CD14-positive monocyte (primary cell): ENCODE measurements around the gene OXCT1. TPM values are rescaled to one million over a fixed set of nuclear protein-coding genes. Genes with fewer than 3 reads are reported as not detected.

Source experiments
- DNase-seq, 3 donors: peaks; one replicate each; pipeline ENCODE4 v3.0.0-alpha.2; 2011 to 2022
- H2AFZ ChIP-seq: 2 replicates; pipeline ENCODE4 v1.6.0; 2012; ENCODE audit warnings: mild to moderate bottlenecking, low read depth, low read length, inconsistent platforms; ENCODE audit not compliant: insufficient read depth, poor library complexity, severe bottlenecking
- H3K27ac ChIP-seq, 2 donors: 1 replicate in 1 of 2; 2 replicates in 1 of 2; pipeline ENCODE4 v1.5.1; 2012 to 2013; ENCODE audit warnings: low read length in 2 of 2, control low read depth in 1 of 2, inconsistent platforms in 1 of 2, low read depth in 1 of 2, mild to moderate bottlenecking in 1 of 2
- H3K27me3 ChIP-seq, 2 donors: one replicate each; pipeline versions ENCODE4 v1.6.0 to v1.6.1; 2011 to 2013; ENCODE audit warnings: low read length in 2 of 2; ENCODE audit not compliant: control insufficient read depth in 2 of 2, insufficient read depth in 2 of 2
- H3K36me3 ChIP-seq, 2 donors: replicated peaks in 1 of 2; 1 replicate in 1 of 2; 2 replicates in 1 of 2; pipeline versions ENCODE4 v1.5.1 to v1.6.1; 2012 to 2013; ENCODE audit warnings: low read length in 2 of 2, control low read depth in 1 of 2, inconsistent platforms in 1 of 2, mild to moderate bottlenecking in 1 of 2; ENCODE audit not compliant: insufficient read depth in 2 of 2, control insufficient read depth in 1 of 2
- H3K4me1 ChIP-seq, 2 donors: 1 replicate in 1 of 2; 2 replicates in 1 of 2; pipeline versions ENCODE4 v1.5.1 to v1.6.1; 2012 to 2013; ENCODE audit warnings: low read length in 2 of 2, control low read depth in 1 of 2, inconsistent platforms in 1 of 2, mild to moderate bottlenecking in 1 of 2, moderate library complexity in 1 of 2; ENCODE audit not compliant: insufficient read depth in 2 of 2, control insufficient read depth in 1 of 2
- H3K4me2 ChIP-seq: replicated peaks from 2 replicates; pipeline ENCODE3; 2012; ENCODE audit warnings: low read length, moderate library complexity, mild to moderate bottlenecking; ENCODE audit not compliant: poor library complexity, severe bottlenecking; ENCODE audit errors: extremely low read depth
- H3K4me3 ChIP-seq, 3 experiments: fragments of 200-600 bp in 1 of 3; sonication (generic) in 1 of 3; replicated peaks in 1 of 3; 1 replicate in 2 of 3; 2 replicates in 1 of 3; pipeline ENCODE4 v1.5.1; 2011 to 2013; ENCODE audit warnings: low read length in 3 of 3, mild to moderate bottlenecking in 3 of 3, control low read depth in 2 of 3, low read depth in 2 of 3, inconsistent platforms in 1 of 3, moderate library complexity in 1 of 3
- H3K79me2 ChIP-seq: 2 replicates; pipeline ENCODE4 v1.6.0; 2012; ENCODE audit warnings: mild to moderate bottlenecking, control low read depth, inconsistent platforms, low read length, moderate library complexity; ENCODE audit not compliant: insufficient read depth
- H3K9ac ChIP-seq: 2 replicates; pipeline ENCODE4 v1.6.0; 2017; ENCODE audit warnings: low read length, mild to moderate bottlenecking; ENCODE audit not compliant: insufficient read depth, poor library complexity, severe bottlenecking
- H3K9me3 ChIP-seq, 2 donors: replicated peaks in 1 of 2; 1 replicate in 1 of 2; 2 replicates in 1 of 2; pipeline versions ENCODE4 v1.5.1 to v1.6.1; 2012 to 2013; ENCODE audit warnings: low read length in 2 of 2, control low read depth in 1 of 2; ENCODE audit not compliant: control insufficient read depth in 1 of 2, insufficient read depth in 1 of 2
- H4K20me1 ChIP-seq: 2 replicates; pipeline ENCODE4 v1.6.0; 2012; ENCODE audit warnings: mild to moderate bottlenecking, low read length, control low read depth, moderate library complexity; ENCODE audit not compliant: insufficient read depth
- H3K27ac Mint-ChIP-seq, 7 donors: one replicate each; pipeline ENCODE4 v1.8.0; 2020; ENCODE audit warnings: mild to moderate bottlenecking in 7 of 7, mixed read lengths in 7 of 7, moderate library complexity in 6 of 7, inconsistent platforms in 2 of 7
- H3K27me3 Mint-ChIP-seq, 3 donors: one replicate each; pipeline ENCODE4 v1.8.0; 2021 to 2022; ENCODE audit warnings: low read depth in 3 of 3, mild to moderate bottlenecking in 3 of 3, mixed read lengths in 3 of 3, moderate library complexity in 3 of 3, inconsistent platforms in 1 of 3
- H3K36me3 Mint-ChIP-seq, 2 donors: one replicate each; pipeline ENCODE4 v1.8.0; 2020; ENCODE audit warnings: mixed read lengths in 2 of 2, inconsistent platforms in 1 of 2, mild to moderate bottlenecking in 1 of 2
- H3K4me1 Mint-ChIP-seq: one replicate; pipeline ENCODE4 v1.8.0; 2020; ENCODE audit warnings: mild to moderate bottlenecking, mixed read lengths
- H3K4me3 Mint-ChIP-seq, 2 donors: one replicate each; pipeline ENCODE4 v1.8.0; 2020; ENCODE audit warnings: mild to moderate bottlenecking in 2 of 2, mixed read lengths in 2 of 2, moderate library complexity in 1 of 2
- H3K9me3 Mint-ChIP-seq, 7 donors: one replicate each; pipeline ENCODE4 v1.8.0; 2020 to 2022; ENCODE audit warnings: mixed read lengths in 7 of 7, mild to moderate bottlenecking in 6 of 7, moderate library complexity in 6 of 7, inconsistent platforms in 2 of 7
- WGBS: methylation state at CpG from one replicate; pipeline ENCODE4 v1.1.5; 2013; ENCODE audit warnings: missing lambda C conversion rate; ENCODE audit not compliant: insufficient coverage; 5-methylcytosine and 5-hydroxymethylcytosine counted together
- intact Hi-C, 2 donors: fragments of 100-400 bp; cut with micrococcal nuclease; formaldehyde crosslinking; loops; one replicate each; pipeline versions ENCODE4 v1.15.0 to v1.15.1; 2023
- polyA plus RNA-seq, 3 donors: library from polyadenylated mRNA; depleted of rRNA in 1 of 3; unstranded in 2 of 3; stranded (reverse) in 1 of 3; fragments of 300-500 nt in 2 of 3; fragments of >200 nt in 1 of 3; fragmentation: Illumina TruSeq in 2 of 3; gene quantifications; 1 replicate in 2 of 3; 2 replicates in 1 of 3; pipeline ENCODE4 v1.2.3, GENCODE V29; 2012 to 2021
- TF ChIP-seq, protein P1 (sequence below): fragments of 200-600 bp; IDR thresholded peaks from one replicate; pipeline ENCODE4 v1.8.0; 2022; ENCODE audit warnings: antibody characterized with exemption, mild to moderate bottlenecking

OXCT1 gene
- polyA plus RNA-seq, 3 donors, result 1.3 to 3.4 (median 1.9) TPM

DNA sequence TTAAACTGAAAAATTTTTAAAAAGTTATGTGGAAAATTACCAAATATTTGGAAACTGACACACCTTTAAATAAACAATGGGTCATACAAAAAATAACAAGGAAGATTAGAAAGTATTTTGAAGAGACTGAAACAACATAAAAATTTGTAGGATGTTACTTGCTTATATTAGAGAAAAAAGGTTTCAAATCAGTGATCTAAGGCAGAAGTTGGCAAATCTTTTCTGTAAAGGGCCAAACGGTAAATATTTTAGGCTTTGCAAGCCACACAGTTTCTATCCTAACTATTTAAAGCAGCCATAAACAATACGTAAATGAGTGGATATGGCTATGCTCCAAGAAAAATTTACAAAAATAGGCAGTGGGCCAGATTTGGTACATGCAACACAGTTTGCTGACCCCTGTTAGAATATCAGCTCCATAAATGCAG lies 81.3 kb downstream of the OXCT1 start:
- H3K27ac ChIP-seq, result no peak overlapping the region
- Mint-ChIP-seq H3K9me3 (peaks cover 0 to 1% (median 0%) of the 10 kb centered on the region in 7 donors), H3K4me1 (no peaks in the 10 kb centered on the region), H3K27me3 (no peaks in the 10 kb centered on the region), H3K4me3 (no peak overlapping the region), H3K27ac (no peak overlapping the region), H3K36me3 (peaks cover 11% of the 10 kb centered on the region in 2 donors)
- H3K79me2 ChIP-seq, result no peaks in the 10 kb centered on the region
- no peak overlapping the region for H3K9ac ChIP-seq
- no peaks in the 10 kb centered on the region for H3K9me3 ChIP-seq
- TF ChIP-seq, protein P1, sequence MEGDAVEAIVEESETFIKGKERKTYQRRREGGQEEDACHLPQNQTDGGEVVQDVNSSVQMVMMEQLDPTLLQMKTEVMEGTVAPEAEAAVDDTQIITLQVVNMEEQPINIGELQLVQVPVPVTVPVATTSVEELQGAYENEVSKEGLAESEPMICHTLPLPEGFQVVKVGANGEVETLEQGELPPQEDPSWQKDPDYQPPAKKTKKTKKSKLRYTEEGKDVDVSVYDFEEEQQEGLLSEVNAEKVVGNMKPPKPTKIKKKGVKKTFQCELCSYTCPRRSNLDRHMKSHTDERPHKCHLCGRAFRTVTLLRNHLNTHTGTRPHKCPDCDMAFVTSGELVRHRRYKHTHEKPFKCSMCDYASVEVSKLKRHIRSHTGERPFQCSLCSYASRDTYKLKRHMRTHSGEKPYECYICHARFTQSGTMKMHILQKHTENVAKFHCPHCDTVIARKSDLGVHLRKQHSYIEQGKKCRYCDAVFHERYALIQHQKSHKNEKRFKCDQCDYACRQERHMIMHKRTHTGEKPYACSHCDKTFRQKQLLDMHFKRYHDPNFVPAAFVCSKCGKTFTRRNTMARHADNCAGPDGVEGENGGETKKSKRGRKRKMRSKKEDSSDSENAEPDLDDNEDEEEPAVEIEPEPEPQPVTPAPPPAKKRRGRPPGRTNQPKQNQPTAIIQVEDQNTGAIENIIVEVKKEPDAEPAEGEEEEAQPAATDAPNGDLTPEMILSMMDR, result no peak
- H3K36me3 ChIP-seq, result peaks cover 0 to 8% of the 10 kb centered on the region in 2 donors
- H2AFZ ChIP-seq, result no peak overlapping the region
- DNase-seq, result no peak
- WGBS, result no CpG with 5 or more reads among the region's 2 CpGs
- no peaks in the 10 kb centered on the region for H3K27me3 ChIP-seq
- H3K4me1 ChIP-seq, result no peaks in the 10 kb centered on the region
- H3K4me2 ChIP-seq, result no peak overlapping the region
- intact Hi-C loops, result no loop called here
- H4K20me1 ChIP-seq, result no peaks in the 10 kb centered on the region
- H3K4me3 ChIP-seq, result no peak overlapping the region

DNA sequence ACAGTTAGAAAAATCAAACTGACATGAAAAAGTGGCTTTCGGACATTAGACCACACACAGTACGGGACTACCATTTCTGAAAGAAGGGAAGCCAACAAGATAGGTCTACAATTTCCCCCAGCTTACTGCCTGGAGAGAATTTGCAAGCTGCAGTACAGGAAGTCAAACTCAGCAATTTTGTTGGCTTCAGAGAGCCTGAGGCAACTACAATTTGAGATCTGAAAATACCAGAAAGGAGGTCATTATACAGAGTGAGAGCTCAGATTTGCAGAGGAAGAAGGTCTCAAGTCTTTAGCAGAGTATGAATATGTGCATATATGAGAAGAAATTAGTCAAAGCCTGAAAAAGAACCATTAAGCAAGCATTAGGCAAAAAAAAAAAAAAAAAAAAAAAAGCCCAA lies 83.0 kb downstream of the OXCT1 start:
- WGBS, result no CpG with 5 or more reads among the region's 2 CpGs

More for the DNA sequence above, 83.0 kb downstream of the OXCT1 start:
- Mint-ChIP-seq H3K36me3 (peaks cover 12 to 20% of the 10 kb centered on the region in 2 donors), H3K9me3 (no peaks in the 10 kb centered on the region), H3K4me3 (no peak overlapping the region), H3K4me1 (no peaks in the 10 kb centered on the region), H3K27me3 (no peaks in the 10 kb centered on the region), H3K27ac (no peak overlapping the region)
- Histone ChIP-seq H3K4me1 (no peaks in the 10 kb centered on the region), H3K4me2 (no peak overlapping the region), H3K9me3 (no peaks in the 10 kb centered on the region), H4K20me1 (no peaks in the 10 kb centered on the region), H3K79me2 (no peaks in the 10 kb centered on the region), H2AFZ (no peak overlapping the region), H3K27me3 (no peaks in the 10 kb centered on the region), H3K9ac (no peak overlapping the region), H3K27ac (no peak overlapping the region), H3K36me3 (peaks cover 0 to 3% of the 10 kb centered on the region in 2 donors), H3K4me3 (no peak overlapping the region)
- intact Hi-C loops, result no loop called here
- TF ChIP-seq, protein P1, result no peak
- no peak for DNase-seq
